ENCODE results near the gene TNFRSF19. TPM values are rescaled to one million over a fixed set of nuclear protein-coding genes. Genes with fewer than 3 reads are reported as not detected.

The TNFRSF19 gene
- total and polyA plus RNA-seq, 2 experiments from 2014 or later = 19.8 to 25.3 TPM

- TF ChIP-seq EZH2phosphoT487 (IDR thresholded peaks at IDR 0.05; ENCODE audit: low read depth, severe bottlenecking, unreplicated experiment) (no peak), EZH2 (IDR thresholded peaks at IDR 0.05; ENCODE audit: borderline replicate concordance) (no peak), CTCF (IDR thresholded peaks at IDR 0.05; ENCODE audit: poor library complexity) (no peak)
- H2AFZ ChIP-seq = no peak overlapping the region
Observed at GRCh38 chr13:23716401-23716800, 146.2 kb downstream of the TNFRSF19 start.

DNA sequence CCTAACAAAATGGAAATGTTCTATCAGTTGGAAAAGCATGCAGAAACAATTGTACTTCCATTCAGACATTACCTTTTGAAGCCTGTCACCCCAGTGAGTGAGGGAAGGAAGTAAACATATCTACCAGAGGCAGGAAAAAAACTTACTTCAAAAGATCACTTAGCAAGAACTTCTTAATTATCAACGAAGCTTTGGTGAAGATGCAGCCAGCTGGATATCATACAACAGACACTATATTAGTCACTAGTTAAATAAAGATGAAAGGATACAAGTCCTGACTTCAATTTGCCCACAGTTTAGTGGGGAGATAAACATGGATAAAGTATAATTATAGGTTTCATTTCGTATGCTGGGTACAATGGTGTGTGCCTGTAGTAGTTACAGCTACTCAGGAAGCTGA is 148.8 kb downstream of the TNFRSF19 start:
- Histone ChIP-seq H3K4me1 (ENCODE audit: insufficient read depth) (peaks cover 3% of the 10 kb centered on the region), H3K4me2 (no peak overlapping the region), H3K9me2 (replicated peaks; ENCODE audit: insufficient read depth) (no peaks in the 10 kb centered on the region), H3K4me3 (no peak overlapping the region), H3K36me3 (replicated peaks; ENCODE audit: insufficient read depth, low read depth) (no peaks in the 10 kb centered on the region), H2AFZ (no peak overlapping the region), H4K20me1 (ENCODE audit: insufficient read depth, poor library complexity, severe bottlenecking) (no peaks in the 10 kb centered on the region), H3K27ac (no peak overlapping the region), H3K27me3 (no peaks in the 10 kb centered on the region), H3K79me2 (no peaks in the 10 kb centered on the region), H3K9me3 (ENCODE audit: low read depth) (no peaks in the 10 kb centered on the region)
- DNase-seq (ENCODE audit: low spot score) = no peak
- WGBS (ENCODE audit: low lambda C conversion rate, missing lambda C conversion rate) = 31% methylated on average over 2 of the region's 2 CpGs
- TF ChIP-seq EZH2phosphoT487 (IDR thresholded peaks at IDR 0.05; ENCODE audit: low read depth, severe bottlenecking, unreplicated experiment) = no peak
- no peak for TF ChIP-seq EZH2 (IDR thresholded peaks at IDR 0.05; ENCODE audit: borderline replicate concordance)
- TF ChIP-seq CTCF (IDR thresholded peaks at IDR 0.05; ENCODE audit: poor library complexity) = no peak

More at GRCh38 chr13:23716401-23716800, 146.2 kb downstream of the TNFRSF19 start:
- no peaks in the 10 kb centered on the region for H4K20me1 ChIP-seq (ENCODE audit: insufficient read depth, poor library complexity, severe bottlenecking)
- H3K4me3 ChIP-seq = no peak overlapping the region
- no peaks in the 10 kb centered on the region for H3K9me2 ChIP-seq (replicated peaks; ENCODE audit: insufficient read depth)
- no peak overlapping the region for H3K4me2 ChIP-seq
- 97% methylated on average over 2 of the region's 2 CpGs for WGBS (ENCODE audit: low lambda C conversion rate, missing lambda C conversion rate)
- peaks cover 3% of the 10 kb centered on the region for H3K4me1 ChIP-seq (ENCODE audit: insufficient read depth)
- no peaks in the 10 kb centered on the region for H3K9me3 ChIP-seq (ENCODE audit: low read depth)
- no peak for DNase-seq (ENCODE audit: low spot score)
- H3K36me3 ChIP-seq (replicated peaks; ENCODE audit: insufficient read depth, low read depth) = no peaks in the 10 kb centered on the region
- no peak overlapping the region for H3K27ac ChIP-seq
- no peaks in the 10 kb centered on the region for H3K79me2 ChIP-seq
- no peaks in the 10 kb centered on the region for H3K27me3 ChIP-seq

DNA sequence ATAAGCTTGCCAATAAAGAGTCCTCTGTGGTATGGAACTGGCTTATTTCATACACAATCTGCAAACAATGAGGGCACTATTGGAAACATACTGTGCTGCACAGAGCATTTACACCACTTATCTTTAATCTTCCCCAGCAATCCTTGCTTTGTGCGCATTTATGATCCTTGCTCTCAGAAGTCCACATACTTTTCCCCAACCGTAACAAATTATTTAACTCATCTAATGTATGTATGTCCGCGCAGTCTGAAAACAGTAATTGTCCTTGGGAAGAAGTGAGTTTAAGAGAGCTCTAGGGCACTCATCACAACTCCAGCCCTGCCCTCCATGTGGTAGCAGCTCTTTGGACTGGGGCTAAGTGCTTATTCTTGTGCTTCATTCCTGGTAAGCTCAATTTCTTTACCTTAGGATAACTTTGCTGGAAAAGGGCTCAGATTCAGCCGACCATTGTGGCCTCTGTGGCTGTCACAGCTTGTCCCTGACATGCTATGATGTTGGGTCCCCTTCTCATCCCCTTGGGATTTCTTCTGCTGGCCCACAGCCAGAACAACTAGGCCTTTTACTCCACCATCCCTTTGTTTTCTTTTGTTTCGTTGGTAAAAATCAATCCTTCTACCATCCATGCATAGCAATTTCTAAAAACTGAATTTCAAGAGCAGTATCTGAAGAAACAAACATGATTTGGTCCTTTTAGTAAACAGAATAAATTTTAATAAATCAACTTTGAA is 152.7 kb downstream of the TNFRSF19 start:
- H2AFZ ChIP-seq = no peak overlapping the region
- H3K36me3 ChIP-seq (replicated peaks; ENCODE audit: insufficient read depth, low read depth) = no peaks in the 10 kb centered on the region
- H3K27me3 ChIP-seq = no peaks in the 10 kb centered on the region
- H3K27ac ChIP-seq = peak overlapping the region; percentile 40
- 70% methylated on average over 6 of the region's 6 CpGs for WGBS (ENCODE audit: low lambda C conversion rate, missing lambda C conversion rate)
- no peak overlapping the region for H3K4me3 ChIP-seq
- TF ChIP-seq EZH2 (IDR thresholded peaks at IDR 0.05; ENCODE audit: borderline replicate concordance) (no peak), EZH2phosphoT487 (IDR thresholded peaks at IDR 0.05; ENCODE audit: low read depth, severe bottlenecking, unreplicated experiment) (no peak), CTCF (IDR thresholded peaks at IDR 0.05; ENCODE audit: poor library complexity) (no peak)
- no peaks in the 10 kb centered on the region for H4K20me1 ChIP-seq (ENCODE audit: insufficient read depth, poor library complexity, severe bottlenecking)
- H3K9me2 ChIP-seq (replicated peaks; ENCODE audit: insufficient read depth) = no peaks in the 10 kb centered on the region
- H3K9me3 ChIP-seq (ENCODE audit: low read depth) = no peaks in the 10 kb centered on the region
- H3K79me2 ChIP-seq = no peaks in the 10 kb centered on the region
- peaks cover 3% of the 10 kb centered on the region for H3K4me1 ChIP-seq (ENCODE audit: insufficient read depth)
- no peak for DNase-seq (ENCODE audit: low spot score)
- no peak overlapping the region for H3K4me2 ChIP-seq
